Measurements from ENCODE around the gene DNAH17. TPM values are rescaled to one million over a fixed set of nuclear protein-coding genes. Genes with fewer than 3 reads are reported as not detected.

Gene DNAH17
- total and polyA plus RNA-seq, 2 donors (not counting 1 experiment from before 2014, with no cell fraction given): 0.01 to 0.12 TPM

GRCh38 chr17:78496311-78496710 lies 80.9 kb downstream of the DNAH17 start:
- no peaks in the 10 kb centered on the region for H4K20me1 ChIP-seq (ENCODE audit: control insufficient read depth, insufficient read depth, low read length, poor library complexity, severe bottlenecking)
- H3K4me2 ChIP-seq (replicated peaks; ENCODE audit: low read depth, low read length, poor library complexity, severe bottlenecking): no peak overlapping the region
- ATAC-seq (ENCODE audit: low read depth) (no peak), DNase-seq (no peak)
- H3K79me2 ChIP-seq (ENCODE audit: control insufficient read depth, insufficient read depth, low read length): no peaks in the 10 kb centered on the region
- H3K4me1 ChIP-seq (ENCODE audit: control insufficient read depth in 2 of 2, insufficient read depth in 2 of 2, low read length in 2 of 2): no peaks in the 10 kb centered on the region
- Mint-ChIP-seq H3K9me3 (ENCODE audit: insufficient read depth) (no peaks in the 10 kb centered on the region), H3K27ac (no peak overlapping the region), H3K4me1 (no peaks in the 10 kb centered on the region), H3K4me3 (no peak overlapping the region), H3K27me3 (peaks cover 8% of the 10 kb centered on the region)
- no peak overlapping the region for H3K9ac ChIP-seq (ENCODE audit: low read length)
- no peak overlapping the region for H2AFZ ChIP-seq (ENCODE audit: insufficient read depth, low read depth, low read length, poor library complexity, severe bottlenecking)
- CTCF ChIA-PET: interaction anchor here (0.7 to 1.4 kb wide), 5 partner anchors 24 to 303 kb away, joined by 3 to 10 read pairs (median 4); no protein-coding TSS in a partner anchor
- no peak overlapping the region for H3K4me3 ChIP-seq (ENCODE audit: control extremely low read depth in 1 of 5, extremely low read depth in 1 of 5, insufficient read depth in 1 of 5, low read depth in 2 of 5, low read length in 4 of 5)
- no peaks in the 10 kb centered on the region for H3K9me3 ChIP-seq (ENCODE audit: control extremely low read depth in 1 of 3, control insufficient read depth in 2 of 3, insufficient read depth in 1 of 3, low read length in 2 of 3)
- TF ChIP-seq CTCF (IDR thresholded peaks at IDR 0.05) (no peak), EZH2 (IDR thresholded peaks at IDR 0.05; ENCODE audit: borderline replicate concordance, insufficient read depth, low read depth, low read length, poor library complexity, severe bottlenecking) (no peak)
- H3K36me3 ChIP-seq (replicated peaks in 1 of 2; ENCODE audit: control extremely low read depth in 1 of 2, control insufficient read depth in 1 of 2, extremely low read depth in 1 of 2, insufficient read depth in 2 of 2, low read length in 1 of 2): no peaks in the 10 kb centered on the region
- POLR2A ChIA-PET: no interaction called here
- WGBS (ENCODE audit: insufficient coverage): 96% methylated on average over 4 of the region's 6 CpGs
- intact Hi-C loops (cut with micrococcal nuclease): no loop called here
- H3K27ac ChIP-seq (ENCODE audit: low read length in 2 of 2): no peak overlapping the region
- peaks cover 0 to 3% (median 0%) of the 10 kb centered on the region in 4 experiments for H3K27me3 ChIP-seq (replicated peaks in 1 of 4; ENCODE audit: control extremely low read depth in 1 of 4, control insufficient read depth in 3 of 4, insufficient read depth in 4 of 4, low read length in 3 of 4)

- no peaks in the 10 kb centered on the region for H3K9me3 ChIP-seq (ENCODE audit: control extremely low read depth in 1 of 3, control insufficient read depth in 2 of 3, insufficient read depth in 1 of 3, low read length in 2 of 3)
- H3K79me2 ChIP-seq (ENCODE audit: control insufficient read depth, insufficient read depth, low read length): no peaks in the 10 kb centered on the region
- no peaks in the 10 kb centered on the region for H4K20me1 ChIP-seq (ENCODE audit: control insufficient read depth, insufficient read depth, low read length, poor library complexity, severe bottlenecking)
- intact Hi-C loops (cut with micrococcal nuclease): no loop called here
- no peak overlapping the region for H3K27ac ChIP-seq (ENCODE audit: low read length in 2 of 2)
- Mint-ChIP-seq H3K27ac (no peak overlapping the region), H3K4me3 (no peak overlapping the region), H3K9me3 (ENCODE audit: insufficient read depth) (no peaks in the 10 kb centered on the region), H3K27me3 (peaks cover 8% of the 10 kb centered on the region), H3K4me1 (no peaks in the 10 kb centered on the region)
- no peak overlapping the region for H3K9ac ChIP-seq (ENCODE audit: low read length)
- H3K27me3 ChIP-seq (replicated peaks in 1 of 4; ENCODE audit: control extremely low read depth in 1 of 4, control insufficient read depth in 3 of 4, insufficient read depth in 4 of 4, low read length in 3 of 4): peaks cover 0 to 3% (median 0%) of the 10 kb centered on the region in 4 experiments
- ATAC-seq (ENCODE audit: low read depth) (no peak), DNase-seq (no peak)
- 91% methylated on average over 14 of the region's 14 CpGs for WGBS (ENCODE audit: insufficient coverage)
- H3K4me2 ChIP-seq (replicated peaks; ENCODE audit: low read depth, low read length, poor library complexity, severe bottlenecking): no peak overlapping the region
- no peak for TF ChIP-seq EZH2 (IDR thresholded peaks at IDR 0.05; ENCODE audit: borderline replicate concordance, insufficient read depth, low read depth, low read length, poor library complexity, severe bottlenecking)
- TF ChIP-seq CTCF (IDR thresholded peaks at IDR 0.05): no peak
- H3K36me3 ChIP-seq (replicated peaks in 1 of 2; ENCODE audit: control extremely low read depth in 1 of 2, control insufficient read depth in 1 of 2, extremely low read depth in 1 of 2, insufficient read depth in 2 of 2, low read length in 1 of 2): no peaks in the 10 kb centered on the region
- H3K4me1 ChIP-seq (ENCODE audit: control insufficient read depth in 2 of 2, insufficient read depth in 2 of 2, low read length in 2 of 2): no peaks in the 10 kb centered on the region
- no peak overlapping the region for H2AFZ ChIP-seq (ENCODE audit: insufficient read depth, low read depth, low read length, poor library complexity, severe bottlenecking)
- POLR2A ChIA-PET: no interaction called here
- no peak overlapping the region for H3K4me3 ChIP-seq (ENCODE audit: control extremely low read depth in 1 of 5, extremely low read depth in 1 of 5, insufficient read depth in 1 of 5, low read depth in 2 of 5, low read length in 4 of 5)
- CTCF ChIA-PET: interaction anchor here (1.1 kb wide), 1 partner anchor 592 kb away, joined by 3 read pairs; no protein-coding TSS in a partner anchor
Measured at GRCh38 chr17:78495634-78496033, 81.6 kb downstream of the DNAH17 start.
